Muscle of arm (tissue), 12 donors: ENCODE results near the gene CCDC60. TPM values are rescaled to one million over a fixed set of nuclear protein-coding genes. Genes with fewer than 3 reads are reported as not detected.
A peak's percentile ranks its signal among the peaks of the same experiment; 100 is the strongest.
"Not testable (repeated sequence)": the region's sequence is repeated elsewhere in the genome, so short reads cannot be mapped to it uniquely, and the experiment has no call there.

Source experiments
- DNase-seq: peaks from one replicate; pipeline ENCODE4 v3.0.0-alpha.2; 2013
- polyA plus RNA-seq, 12 donors: library from polyadenylated mRNA; unstranded; fragments of 120-200 nt; gene quantifications; one replicate each; pipeline ENCODE4 v1.2.1, GENCODE V29; 2013; ENCODE audit not compliant: insufficient read length in 12 of 12

CCDC60 gene
- polyA plus RNA-seq, 12 donors, result 0.13 to 0.37 (median 0.19) TPM; not detected in 9

GRCh38 chr12:119338593-119339363, 4.2 kb downstream of the CCDC60 start:
- DNase-seq, result no peak

GRCh38 chr12:119340578-119340977, 6.0 kb downstream of the CCDC60 start:
- DNase-seq, result no peak

GRCh38 chr12:119341020-119341419, 6.5 kb downstream of the CCDC60 start:
- DNase-seq, result no peak

- DNase-seq, result no peak
These were observed 7.5 kb downstream of the CCDC60 start for GRCh38 chr12:119341988-119342387.

- DNase-seq, result no peak
These were observed 8.6 kb downstream of the CCDC60 start for GRCh38 chr12:119343130-119343529.

- DNase-seq, result no peak
These were observed 19.6 kb downstream of the CCDC60 start for GRCh38 chr12:119354172-119354571.

- DNase-seq, result not testable (repeated sequence)
These were observed 25.8 kb downstream of the CCDC60 start for GRCh38 chr12:119360366-119360765.

- DNase-seq, result no peak
These were observed 28.5 kb downstream of the CCDC60 start for GRCh38 chr12:119363037-119363436.

- no peak for DNase-seq
These were observed 29.0 kb downstream of the CCDC60 start for GRCh38 chr12:119363490-119363889.

- DNase-seq, result no peak
These were observed 30.9 kb downstream of the CCDC60 start for GRCh38 chr12:119365451-119365850.

- DNase-seq, result no peak
These were observed 31.5 kb downstream of the CCDC60 start for GRCh38 chr12:119366007-119366406.

GRCh38 chr12:119369161-119369560, 34.6 kb downstream of the CCDC60 start:
- no peak for DNase-seq

GRCh38 chr12:119369907-119370546, 35.5 kb downstream of the CCDC60 start:
- no peak for DNase-seq

GRCh38 chr12:119372540-119372939, 38.0 kb downstream of the CCDC60 start:
- DNase-seq, result no peak

GRCh38 chr12:119373001-119373400, 38.5 kb downstream of the CCDC60 start:
- DNase-seq, result no peak

- no peak for DNase-seq
These were observed 39.1 kb downstream of the CCDC60 start for GRCh38 chr12:119373666-119374065.

GRCh38 chr12:119374635-119375034, 40.1 kb downstream of the CCDC60 start:
- DNase-seq, result no peak

GRCh38 chr12:119375075-119375882, 40.8 kb downstream of the CCDC60 start:
- peak; percentile 14 for DNase-seq

- no peak for DNase-seq
These were observed 41.3 kb downstream of the CCDC60 start for GRCh38 chr12:119375883-119376190.

GRCh38 chr12:119378903-119379302, 44.4 kb downstream of the CCDC60 start:
- DNase-seq, result no peak

GRCh38 chr12:119381471-119382235, 47.1 kb downstream of the CCDC60 start:
- no peak for DNase-seq

GRCh38 chr12:119383206-119383605, 48.7 kb downstream of the CCDC60 start:
- DNase-seq, result no peak
